HG03135 (cell line): ENCODE data around the gene STAB2.
"Not testable (repeated sequence)": the region's sequence is repeated elsewhere in the genome, so short reads cannot be mapped to it uniquely, and the experiment has no call there.

Source experiments
- ATAC-seq: cut with Tn5 transposase; IDR thresholded peaks from one replicate; pipeline ENCODE4 v1.9.1; 2021; ENCODE audit warnings: mild to moderate bottlenecking, moderate library complexity; ENCODE audit not compliant: unreplicated experiment

STAB2 gene

GRCh38 chr12:103652808-103653207 is 65.7 kb downstream of the STAB2 start:
- ATAC-seq: no peak

- not testable (repeated sequence) for ATAC-seq
Observed at GRCh38 chr12:103653568-103654173, 66.6 kb downstream of the STAB2 start.

GRCh38 chr12:103654816-103655215 is 67.7 kb downstream of the STAB2 start:
- ATAC-seq: no peak

GRCh38 chr12:103656291-103656690 is 69.2 kb downstream of the STAB2 start:
- ATAC-seq: no peak

GRCh38 chr12:103657331-103657730 is 70.3 kb downstream of the STAB2 start:
- no peak for ATAC-seq

DNA sequence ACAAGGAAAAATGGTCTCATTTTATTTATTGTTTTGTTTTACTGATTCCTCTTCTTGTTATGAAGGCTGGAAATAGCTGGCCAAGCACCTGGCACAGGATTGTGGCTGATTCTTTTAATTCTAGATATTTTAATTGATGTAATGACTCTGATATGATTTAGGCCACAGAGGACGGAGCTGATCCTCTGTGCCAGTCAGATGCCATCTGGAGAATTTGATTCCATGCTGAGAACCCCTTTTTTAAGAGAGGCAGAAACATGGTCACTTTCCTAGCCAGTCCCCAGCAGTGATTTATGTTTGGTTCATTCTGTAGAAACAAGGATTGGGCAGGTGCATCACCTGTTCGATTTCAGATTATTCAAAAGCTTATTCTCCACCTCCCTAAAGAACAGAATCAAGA is 77.6 kb downstream of the STAB2 start:
- no peak for ATAC-seq

DNA sequence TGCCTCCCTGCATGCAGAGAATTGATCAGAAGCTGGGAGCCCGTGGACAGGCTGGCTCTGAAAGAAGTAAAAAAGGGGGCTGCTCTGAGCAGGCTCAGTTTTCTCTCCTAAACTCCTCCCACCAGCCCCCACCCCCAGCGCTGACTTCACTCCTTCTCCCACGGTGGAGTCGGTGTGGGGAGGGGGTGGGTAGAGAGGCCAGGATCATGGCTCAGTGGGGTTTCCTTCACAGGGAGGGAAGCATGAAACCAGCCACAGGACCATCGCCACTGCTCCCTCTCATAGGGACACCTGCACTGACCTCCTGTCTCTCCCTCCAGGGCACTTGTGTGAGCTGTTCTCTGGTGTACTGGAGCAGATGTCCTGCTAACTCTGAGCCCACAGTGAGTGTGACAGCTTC is 78.9 kb downstream of the STAB2 start:
- ATAC-seq: no peak

GRCh38 chr12:103667125-103667524 is 80.1 kb downstream of the STAB2 start:
- no peak for ATAC-seq

DNA sequence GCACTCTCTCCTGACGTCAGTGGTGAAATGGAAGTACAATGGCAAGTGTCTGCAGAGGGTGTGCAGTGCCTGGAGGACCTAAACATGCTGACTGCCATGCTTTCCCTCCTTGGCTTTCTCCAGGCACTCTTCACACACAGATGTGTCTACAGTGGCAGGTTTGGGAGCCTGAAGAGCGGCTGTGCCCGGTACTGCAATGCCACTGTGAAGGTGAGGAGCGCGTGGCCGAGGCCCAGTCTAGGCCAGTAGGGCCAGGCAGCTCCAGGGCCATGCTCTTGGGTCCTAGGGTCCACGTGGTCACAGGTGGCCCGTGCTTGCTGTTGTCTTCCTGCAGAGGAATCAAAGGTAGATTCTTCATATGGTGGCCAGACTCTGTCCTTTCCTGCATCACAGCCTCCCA is 81.4 kb downstream of the STAB2 start:
- no peak for ATAC-seq

GRCh38 chr12:103671367-103671766 is 84.3 kb downstream of the STAB2 start:
- ATAC-seq: no peak

DNA sequence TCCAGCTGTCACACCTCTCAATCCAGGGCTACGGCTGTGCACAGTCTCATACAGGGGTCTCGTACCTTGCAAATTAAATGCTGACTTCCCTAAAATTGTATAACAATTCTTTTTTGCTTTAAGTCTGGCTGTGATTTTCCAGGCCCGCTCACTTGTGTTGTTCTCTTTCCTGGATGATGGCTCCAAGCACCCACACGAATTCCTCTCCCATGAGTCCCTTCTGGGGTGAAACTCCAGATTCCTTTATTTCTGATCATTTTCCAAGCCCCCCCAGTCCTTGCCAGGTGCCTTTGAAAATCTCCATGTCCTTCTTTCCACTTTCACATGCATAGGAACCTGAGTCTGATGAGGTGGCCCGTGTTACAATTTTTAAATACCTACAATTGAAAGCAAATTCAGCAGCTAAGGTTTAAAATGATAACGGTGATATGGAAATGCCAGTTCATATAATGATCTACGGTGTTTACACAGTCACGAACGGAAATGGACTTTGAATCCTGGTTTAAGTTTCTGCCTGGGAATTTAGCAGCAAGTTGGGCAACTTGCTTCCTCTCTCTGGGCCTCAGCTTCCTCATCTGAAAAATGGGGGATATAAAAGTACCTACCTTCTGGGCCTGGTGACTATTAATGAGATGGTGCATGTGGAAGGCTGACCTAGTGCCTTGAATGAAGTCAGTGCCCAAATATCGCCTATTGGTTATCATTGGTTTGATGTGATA is 85.5 kb downstream of the STAB2 start:
- no peak for ATAC-seq

- no peak for ATAC-seq
Observed at GRCh38 chr12:103673487-103673886, 86.4 kb downstream of the STAB2 start.

DNA sequence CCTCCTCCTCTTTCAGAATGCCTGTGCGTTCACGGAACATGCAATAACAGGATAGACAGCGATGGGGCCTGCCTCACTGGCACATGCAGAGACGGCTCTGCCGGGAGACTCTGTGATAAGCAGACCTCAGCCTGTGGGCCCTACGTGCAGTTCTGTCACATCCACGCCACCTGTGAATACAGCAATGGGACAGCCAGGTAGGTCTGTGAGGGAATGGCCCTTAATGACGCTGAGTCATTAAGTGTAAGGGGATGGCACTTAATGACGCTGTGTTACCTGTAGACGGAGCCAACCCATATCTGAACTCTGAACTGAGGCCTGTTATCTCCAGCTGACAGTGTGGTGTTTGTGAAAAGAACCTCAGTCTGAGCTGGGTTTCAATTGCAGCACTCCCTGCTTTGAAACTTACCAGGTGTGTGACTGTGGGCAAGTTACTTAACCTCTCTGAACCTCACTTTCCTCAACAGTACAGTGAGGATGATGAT is 86.9 kb downstream of the STAB2 start:
- ATAC-seq: no peak

DNA sequence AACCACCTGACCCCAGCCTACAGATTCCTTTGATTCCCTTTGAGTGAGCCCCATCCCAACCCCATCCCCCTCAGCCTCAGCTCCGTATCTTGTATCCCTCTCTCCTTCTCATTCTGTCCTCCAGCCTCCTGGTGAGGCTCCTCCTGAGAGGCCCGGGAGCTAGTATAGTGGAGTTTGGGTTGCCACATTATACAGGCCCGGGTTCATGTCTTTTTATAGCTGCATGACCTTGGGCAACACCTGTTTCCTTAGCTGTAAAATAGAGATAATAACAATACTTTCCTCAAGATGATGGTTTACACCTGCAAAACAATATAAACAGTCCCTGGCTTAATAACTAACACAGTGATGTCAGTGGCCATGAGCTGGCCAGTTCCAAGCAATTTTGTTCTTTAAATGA is 89.8 kb downstream of the STAB2 start:
- ATAC-seq: no peak

DNA sequence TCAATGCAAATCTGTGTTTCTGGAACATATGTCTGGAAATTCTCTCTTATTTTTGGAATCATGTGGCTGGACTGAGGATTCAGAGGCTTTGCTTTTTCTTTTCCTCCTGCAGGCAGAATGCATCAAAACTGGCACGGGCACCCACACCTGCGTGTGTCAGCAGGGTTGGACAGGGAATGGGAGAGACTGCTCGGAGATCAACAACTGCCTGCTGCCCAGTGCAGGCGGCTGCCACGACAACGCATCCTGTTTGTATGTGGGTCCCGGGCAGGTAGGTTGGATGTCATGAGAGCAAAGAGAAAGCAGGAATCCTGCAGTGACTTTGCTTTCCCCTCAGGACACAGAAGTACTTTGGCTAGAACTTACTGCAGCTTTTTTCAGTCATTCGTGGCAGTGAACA is 90.3 kb downstream of the STAB2 start:
- no peak for ATAC-seq

GRCh38 chr12:103677905-103678304 is 90.8 kb downstream of the STAB2 start:
- no peak for ATAC-seq

DNA sequence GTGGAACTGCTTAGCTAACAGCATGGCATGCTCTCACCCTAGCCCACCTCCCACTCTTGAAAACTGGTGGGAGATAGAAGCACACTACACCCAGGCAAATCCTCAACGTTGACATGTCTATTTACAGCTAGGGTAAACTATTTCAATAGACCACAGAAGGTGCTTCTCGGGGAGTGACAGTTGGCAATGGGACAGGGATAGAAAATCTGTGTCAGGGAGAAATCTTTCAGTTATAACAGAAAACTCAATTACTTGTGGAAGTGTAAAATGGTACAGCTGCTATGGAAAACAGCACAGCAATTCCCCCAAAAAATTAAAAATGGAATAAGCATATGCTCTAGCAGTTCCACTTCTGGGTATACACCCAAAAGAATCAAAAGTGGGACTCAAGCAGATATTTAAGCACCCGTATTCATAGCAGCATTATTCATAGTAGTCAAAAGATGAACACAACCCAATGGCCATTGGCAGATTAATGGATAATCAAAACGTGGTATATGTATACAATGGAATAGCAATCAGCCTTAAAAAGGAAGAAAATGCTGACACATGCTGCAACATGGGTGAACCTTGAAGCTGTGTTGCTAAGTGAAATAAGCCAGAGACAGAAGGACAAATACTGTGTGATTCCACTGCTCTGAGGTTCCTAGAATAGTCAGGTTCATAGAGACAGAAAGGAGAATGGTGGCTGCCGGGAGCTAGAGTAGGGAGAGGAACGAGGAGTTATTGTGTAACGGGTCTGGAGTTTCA is 92.5 kb downstream of the STAB2 start:
- ATAC-seq: no peak

DNA sequence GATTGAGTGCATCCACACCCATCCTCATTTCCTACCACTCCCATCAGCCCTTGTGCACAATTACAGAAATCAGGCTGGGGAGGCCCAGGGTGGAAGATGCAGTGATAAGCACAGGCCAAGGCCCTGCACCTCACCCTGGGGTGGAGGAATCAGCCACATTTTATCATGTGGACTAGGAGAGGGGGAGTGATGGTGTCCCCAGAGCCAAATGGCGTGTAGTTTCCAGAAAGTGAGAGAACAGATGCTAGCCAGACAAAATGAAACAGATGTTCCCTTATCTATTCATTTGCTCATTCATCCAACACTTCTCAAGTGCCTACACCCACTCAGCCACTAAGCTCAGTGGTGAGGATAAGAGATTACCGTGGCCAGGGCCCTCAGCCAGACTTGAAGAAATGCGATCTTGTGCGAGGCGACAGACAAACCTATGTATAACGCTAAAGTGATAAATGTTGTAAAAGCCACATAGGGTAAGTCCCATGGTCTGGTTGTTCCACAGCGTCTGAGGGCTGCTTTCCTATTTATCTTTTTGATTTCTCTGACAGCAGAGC is 93.6 kb downstream of the STAB2 start:
- ATAC-seq: no peak

- ATAC-seq: no peak
Observed at GRCh38 chr12:103686026-103686425, 99.0 kb downstream of the STAB2 start.

DNA sequence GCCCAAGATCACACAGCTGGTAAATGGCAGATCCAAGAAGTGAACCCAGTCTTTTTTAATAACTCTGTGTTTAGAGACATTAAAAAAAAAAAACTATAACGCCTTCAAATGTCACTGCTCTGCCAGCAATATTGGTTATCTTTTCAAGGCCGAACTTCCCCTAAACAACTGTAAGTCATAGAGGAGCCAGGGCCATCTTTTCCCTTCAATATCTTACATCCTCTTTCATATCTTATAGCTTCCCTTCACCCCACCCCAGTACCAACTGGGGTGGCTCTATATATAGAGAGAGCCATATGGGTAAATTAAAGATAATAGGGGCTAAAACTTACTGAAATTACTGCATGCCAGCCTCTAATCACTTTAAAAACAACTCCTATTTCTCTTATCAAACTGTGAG is 100.2 kb downstream of the STAB2 start:
- ATAC-seq: no peak

DNA sequence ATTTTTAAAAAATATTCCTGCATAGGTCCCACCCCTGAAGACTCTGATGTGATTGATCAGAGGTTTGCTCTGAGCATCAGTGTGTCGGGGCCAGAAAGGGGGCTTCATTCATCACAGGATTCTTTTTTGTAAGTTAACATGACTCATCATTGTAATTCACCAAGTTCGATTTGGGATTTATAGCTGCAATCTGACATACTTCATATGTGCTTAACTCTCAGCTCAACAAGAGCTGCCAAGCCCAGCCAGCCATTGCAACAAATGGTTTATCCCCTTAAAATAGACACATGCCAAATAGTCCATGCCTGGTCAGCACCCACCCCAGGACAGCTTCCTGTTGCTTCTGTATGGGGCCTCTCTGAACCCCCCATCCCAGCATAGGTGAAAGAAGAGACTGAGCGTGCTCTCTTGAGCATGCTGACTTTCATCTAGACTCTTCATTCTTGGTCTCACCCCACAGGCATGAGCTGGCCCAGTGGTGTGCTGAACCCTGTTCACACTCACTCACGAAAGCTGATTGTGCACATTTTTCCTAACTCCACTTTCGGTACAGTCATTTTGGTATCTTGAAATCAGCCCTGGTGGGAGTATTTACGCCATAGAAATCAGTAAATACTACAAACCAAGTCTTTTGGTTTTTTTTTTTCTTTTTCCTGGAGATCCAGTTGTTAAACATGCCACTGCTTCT is 101.4 kb downstream of the STAB2 start:
- ATAC-seq: no peak
